ENCODE results near the gene CAPN5.

DNA sequence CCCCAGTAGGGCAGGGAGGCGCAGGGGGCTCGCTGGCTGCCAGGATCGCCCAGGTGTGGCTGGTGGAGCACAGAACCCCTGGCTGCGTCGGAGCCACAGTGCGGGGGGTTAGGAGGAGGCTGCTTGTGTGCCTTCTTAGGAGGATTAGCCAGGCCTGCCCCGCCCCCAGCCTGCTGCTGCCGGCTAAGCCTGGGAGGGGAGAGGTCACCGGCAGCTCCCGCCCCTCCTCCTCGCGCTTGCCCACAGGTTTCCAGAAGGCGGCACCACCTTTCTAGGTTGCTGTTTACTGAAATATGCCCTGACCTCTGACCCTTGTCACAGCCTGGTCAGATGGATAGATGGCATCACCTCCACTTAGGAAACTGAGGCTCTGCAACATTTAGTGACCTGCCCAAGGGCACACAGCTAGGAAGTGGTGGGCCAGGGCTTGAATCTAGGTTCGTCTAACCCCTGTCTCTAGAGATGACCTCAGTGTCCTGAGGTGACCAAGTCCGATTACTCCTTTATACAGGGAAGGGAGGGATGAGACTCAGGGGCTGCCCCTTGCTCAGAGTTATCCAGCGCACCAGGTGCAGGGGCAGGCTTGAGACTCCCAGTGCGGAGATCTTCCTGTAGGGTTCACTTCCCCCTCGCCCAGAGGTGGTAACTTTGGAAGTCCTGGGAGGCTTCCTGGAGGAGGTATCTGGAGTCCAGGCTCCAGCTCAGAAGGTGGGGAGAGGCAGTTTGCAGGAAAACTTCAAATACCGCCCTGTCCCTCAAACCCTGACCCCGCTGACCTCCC lies 105.3 kb downstream of the CAPN5 start:
- TF ChIP-seq CTCF (IDR thresholded peaks at IDR 0.05) (no peak), POLR2A (IDR thresholded peaks at IDR 0.05) (no peak)
